ENCODE measurements around the gene OR2T3.
"Not testable (repeated sequence)": the region's sequence is repeated elsewhere in the genome, so short reads cannot be mapped to it uniquely, and the experiment has no call there.

The OR2T3 gene

GRCh38 chr1:248473051-248473450 is at the start of gene OR2T3:
Gene OR2T3 (plus strand): TSS chr1:248473351. CDS start chr1:248473351, 0 bp downstream.
- not testable (repeated sequence) for H3K4me3 ChIP-seq (ENCODE audit: low read length); DNase-seq (ENCODE audit: low read depth)

- not testable (repeated sequence) for DNase-seq (ENCODE audit: low read depth); H3K4me3 ChIP-seq (ENCODE audit: low read length)
Measured at GRCh38 chr1:248427526-248428191, 45.5 kb upstream of the OR2T3 start.

DNA sequence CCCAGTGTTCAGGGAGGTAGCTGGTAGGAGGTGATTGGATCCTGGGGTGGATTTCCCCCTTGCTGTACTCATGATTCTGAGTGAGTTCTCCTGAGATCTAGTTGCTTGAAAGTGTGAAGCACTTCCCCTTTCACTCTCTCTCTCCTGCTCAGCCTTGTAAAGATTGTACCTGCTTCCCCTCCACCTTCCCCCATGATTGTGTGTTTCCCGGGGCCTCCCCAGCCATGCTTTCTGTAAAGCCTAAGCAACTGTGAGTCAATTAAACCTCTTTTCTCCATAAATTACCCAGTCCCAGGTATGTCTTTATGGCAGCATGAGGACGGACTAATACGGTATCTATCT is 45.0 kb upstream of the OR2T3 start:
- not testable (repeated sequence) for H3K4me3 ChIP-seq (ENCODE audit: low read length); DNase-seq (ENCODE audit: low read depth)

- not testable (repeated sequence) for H3K4me3 ChIP-seq (ENCODE audit: low read length)
Measured at GRCh38 chr1:248431683-248432082, 41.5 kb upstream of the OR2T3 start.

DNA sequence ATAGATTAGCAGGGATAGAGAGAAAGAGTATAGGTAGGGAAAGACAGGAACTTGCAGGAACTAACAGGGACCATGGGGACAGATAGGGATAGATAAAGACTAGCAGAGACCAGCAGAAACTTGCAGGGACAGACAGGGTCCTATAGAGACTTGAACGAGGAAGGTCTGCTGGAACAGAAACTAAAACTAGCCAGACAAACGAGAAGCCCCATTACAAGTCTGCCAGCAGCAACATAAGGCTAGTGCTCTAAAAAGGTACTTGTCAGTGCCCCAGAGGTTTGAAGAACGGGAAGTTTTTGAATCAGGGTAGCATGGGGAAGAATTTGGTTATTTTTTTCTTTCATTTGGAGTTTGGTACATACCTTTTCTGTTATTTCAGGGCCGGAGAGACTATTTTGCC is 41.0 kb upstream of the OR2T3 start:
- not testable (repeated sequence) for DNase-seq (ENCODE audit: low read depth); H3K4me3 ChIP-seq (ENCODE audit: low read length)

More at GRCh38 chr1:248431683-248432082, 41.5 kb upstream of the OR2T3 start:
- DNase-seq (ENCODE audit: low read depth): not testable (repeated sequence)

- DNase-seq (ENCODE audit: low read depth); H3K4me3 ChIP-seq (ENCODE audit: low read length): not testable (repeated sequence)
Measured at GRCh38 chr1:248433811-248434415, 39.2 kb upstream of the OR2T3 start.

GRCh38 chr1:248434913-248435312 is 38.2 kb upstream of the OR2T3 start:
- not testable (repeated sequence) for H3K4me3 ChIP-seq (ENCODE audit: low read length); DNase-seq (ENCODE audit: low read depth)

DNA sequence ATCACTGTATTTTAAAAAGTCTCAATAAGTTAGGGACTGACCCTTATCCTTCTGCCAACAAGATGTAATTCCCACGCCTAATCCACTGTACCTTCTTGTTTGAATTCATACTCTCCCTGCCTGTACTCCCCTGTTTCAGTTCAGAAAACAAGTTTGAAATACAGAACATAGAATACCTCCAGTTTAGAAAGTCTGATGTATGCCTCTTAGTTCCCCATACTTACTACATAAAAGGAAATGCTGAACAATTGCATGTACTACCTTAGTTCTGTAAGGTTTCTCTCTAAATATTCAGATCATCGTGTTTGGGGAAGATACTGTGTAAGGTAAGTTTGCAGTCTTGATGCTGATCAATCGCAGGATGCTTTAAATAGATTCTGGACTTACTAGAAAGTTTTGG is 36.8 kb upstream of the OR2T3 start:
- not testable (repeated sequence) for DNase-seq (ENCODE audit: low read depth); H3K4me3 ChIP-seq (ENCODE audit: low read length)

DNA sequence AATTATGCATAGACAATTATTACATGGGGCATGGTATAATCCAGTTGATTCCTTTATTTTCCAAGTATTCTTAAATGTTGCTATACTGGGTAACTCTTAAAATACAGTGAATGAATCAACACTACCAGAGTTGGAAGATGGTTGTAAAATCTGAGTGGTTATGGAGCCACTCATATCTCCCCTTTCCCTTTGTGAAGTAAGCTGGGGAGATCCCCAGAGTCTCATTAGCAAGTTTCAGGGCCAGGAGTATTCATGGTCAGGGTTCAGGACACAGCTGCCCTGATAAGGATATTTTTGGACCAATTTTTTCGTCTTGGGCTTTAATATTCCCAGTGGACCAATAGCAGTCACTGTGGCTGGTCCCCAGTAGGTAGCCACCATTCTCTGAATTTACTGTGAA is 34.5 kb upstream of the OR2T3 start:
- not testable (repeated sequence) for H3K4me3 ChIP-seq (ENCODE audit: low read length); DNase-seq (ENCODE audit: low read depth)

DNA sequence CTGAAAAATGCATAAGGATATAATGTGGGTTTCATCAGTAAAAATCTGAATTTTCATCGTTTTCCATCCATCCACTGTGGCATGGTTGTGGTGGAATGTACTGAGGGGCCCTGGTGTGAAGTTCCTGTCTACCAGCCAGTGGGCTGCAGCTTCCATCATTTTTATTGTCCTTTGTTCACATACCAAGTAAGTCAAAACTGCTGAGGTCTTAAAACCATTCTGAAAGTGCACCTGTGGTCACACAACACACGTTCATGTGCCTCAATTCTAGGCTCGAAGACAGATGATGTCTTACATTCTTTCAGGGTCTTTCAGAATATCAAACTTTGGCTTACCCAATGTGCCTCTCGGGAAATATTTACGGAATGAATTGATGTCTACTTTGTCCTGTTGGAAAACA is 33.9 kb upstream of the OR2T3 start:
- DNase-seq (ENCODE audit: low read depth): not testable (repeated sequence)

DNA sequence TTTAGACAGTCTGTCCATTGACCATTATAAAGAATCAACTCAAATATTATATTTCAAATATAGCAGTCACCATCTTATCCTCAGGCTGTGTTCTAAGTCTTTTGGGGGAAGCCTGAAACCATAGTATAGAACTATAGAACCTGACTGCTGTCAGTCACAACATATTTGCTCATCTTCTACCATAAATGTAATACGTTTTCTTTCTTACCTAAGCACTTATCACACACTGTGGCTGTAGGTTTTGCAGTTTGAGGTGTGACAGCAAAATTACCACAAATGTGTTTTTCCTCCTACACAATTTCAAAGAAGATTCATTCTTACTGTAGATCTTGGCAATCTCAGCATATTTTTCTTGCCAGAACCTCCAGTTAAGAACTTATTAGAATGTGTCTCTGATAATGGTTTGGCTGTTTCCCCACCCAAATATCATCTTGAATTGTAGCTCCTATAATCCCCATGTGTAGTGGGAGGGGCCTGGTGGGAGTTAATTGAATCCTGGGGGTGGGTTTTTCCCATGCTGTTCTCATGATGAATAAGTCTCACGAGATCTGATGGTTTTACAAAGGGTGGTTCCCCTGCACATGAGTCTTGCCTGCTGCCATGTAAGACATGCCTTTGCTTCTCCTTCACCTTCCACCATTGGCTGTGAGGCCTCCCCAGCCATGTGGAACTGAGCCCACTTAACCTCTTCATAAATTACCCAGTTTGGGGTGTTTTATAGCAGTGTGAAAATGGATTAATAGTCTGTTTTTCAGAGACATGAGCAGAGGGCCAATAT is 30.5 kb upstream of the OR2T3 start:
- not testable (repeated sequence) for H3K4me3 ChIP-seq (ENCODE audit: low read length); DNase-seq (ENCODE audit: low read depth)

More for the DNA sequence above, 33.9 kb upstream of the OR2T3 start:
- H3K4me3 ChIP-seq (ENCODE audit: low read length): not testable (repeated sequence)

GRCh38 chr1:248444603-248445002 is 28.5 kb upstream of the OR2T3 start:
- H3K4me3 ChIP-seq (ENCODE audit: low read length); DNase-seq (ENCODE audit: low read depth): not testable (repeated sequence)

DNA sequence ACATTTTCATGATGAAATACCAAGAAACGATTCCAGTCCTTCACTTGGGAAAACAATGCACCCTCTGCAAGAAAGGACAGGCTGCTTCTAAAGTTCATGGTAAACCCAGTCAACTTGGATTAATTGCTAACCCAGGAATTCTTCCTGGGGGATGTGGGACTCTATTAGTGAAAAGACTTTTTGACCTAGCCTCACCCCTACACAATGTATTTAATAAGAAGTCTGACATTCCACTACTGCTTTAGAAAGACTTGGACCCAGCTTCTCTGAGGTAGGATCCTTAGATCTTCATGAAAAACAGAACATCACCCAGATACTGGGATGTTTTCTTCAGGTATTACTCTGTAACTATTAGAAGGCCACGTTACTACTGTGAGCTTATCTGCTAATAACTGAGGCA is 27.8 kb upstream of the OR2T3 start, which contains the start of gene OR2T2:
OR2T2 (plus strand) TSS at position 239 of the 400 bp plus-strand sequence. CDS start 7,161 bp downstream, outside the sequence.
- not testable (repeated sequence) for DNase-seq (ENCODE audit: low read depth); H3K4me3 ChIP-seq (ENCODE audit: low read length)

DNA sequence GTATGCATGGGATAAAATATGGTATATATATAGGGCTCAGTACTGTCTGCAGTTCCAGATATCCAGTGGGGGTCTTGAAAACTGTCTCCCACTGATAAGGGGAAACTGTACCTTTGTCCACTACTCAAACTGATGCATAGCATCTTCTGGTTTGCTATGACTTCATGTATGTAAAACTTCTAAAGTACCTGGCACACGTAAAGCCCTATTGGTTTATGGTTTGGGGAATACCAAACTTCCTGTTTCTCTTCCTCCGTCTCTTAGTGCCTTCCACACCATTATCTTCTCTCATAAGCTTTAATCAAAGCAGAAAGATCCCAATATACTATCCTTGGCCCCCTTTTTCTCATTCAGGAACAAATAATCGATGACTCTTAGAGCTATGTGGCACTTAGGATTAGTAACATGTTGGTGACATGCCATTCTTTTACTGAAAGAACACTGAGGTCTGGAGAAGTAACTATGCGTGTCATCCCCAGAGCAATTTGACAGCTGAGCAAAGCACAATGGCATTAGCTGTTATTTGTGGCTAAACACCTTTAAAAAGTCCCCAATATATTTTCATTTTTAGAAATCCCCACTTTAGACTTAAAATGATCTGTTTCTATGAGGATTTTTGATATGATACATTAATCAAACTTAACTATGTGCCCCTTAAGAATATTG is 24.6 kb upstream of the OR2T3 start:
- not testable (repeated sequence) for H3K4me3 ChIP-seq (ENCODE audit: low read length); DNase-seq (ENCODE audit: low read depth)

DNA sequence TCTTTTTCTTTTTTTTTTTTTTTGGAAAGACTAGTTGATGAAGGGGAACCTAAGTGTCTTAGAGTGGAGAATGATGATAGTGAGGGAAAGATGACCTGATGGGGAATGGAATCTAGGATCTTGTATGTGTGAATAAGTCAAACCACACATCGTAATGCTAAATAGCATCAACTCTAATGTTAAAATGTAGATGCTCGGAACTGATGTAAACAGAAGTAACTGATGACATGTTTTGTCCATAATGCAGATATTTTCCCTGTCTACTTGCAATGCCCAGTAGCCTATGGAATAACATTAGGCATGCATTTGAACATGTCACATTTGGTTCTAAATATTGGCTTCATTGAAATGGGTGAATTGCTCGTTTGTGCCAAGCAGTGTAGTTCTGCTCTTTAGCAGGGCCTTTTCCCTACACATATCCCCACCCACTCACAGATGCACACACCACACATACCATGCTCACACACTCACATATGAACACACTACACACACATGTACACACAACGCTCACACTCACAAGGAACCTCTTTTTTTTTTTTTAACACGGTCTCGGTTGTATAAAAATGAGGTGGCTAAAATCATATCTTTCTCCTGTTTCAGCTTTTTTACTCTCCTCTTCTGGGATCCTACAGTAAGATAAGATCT is 23.2 kb upstream of the OR2T3 start:
- not testable (repeated sequence) for DNase-seq (ENCODE audit: low read depth); H3K4me3 ChIP-seq (ENCODE audit: low read length)

DNA sequence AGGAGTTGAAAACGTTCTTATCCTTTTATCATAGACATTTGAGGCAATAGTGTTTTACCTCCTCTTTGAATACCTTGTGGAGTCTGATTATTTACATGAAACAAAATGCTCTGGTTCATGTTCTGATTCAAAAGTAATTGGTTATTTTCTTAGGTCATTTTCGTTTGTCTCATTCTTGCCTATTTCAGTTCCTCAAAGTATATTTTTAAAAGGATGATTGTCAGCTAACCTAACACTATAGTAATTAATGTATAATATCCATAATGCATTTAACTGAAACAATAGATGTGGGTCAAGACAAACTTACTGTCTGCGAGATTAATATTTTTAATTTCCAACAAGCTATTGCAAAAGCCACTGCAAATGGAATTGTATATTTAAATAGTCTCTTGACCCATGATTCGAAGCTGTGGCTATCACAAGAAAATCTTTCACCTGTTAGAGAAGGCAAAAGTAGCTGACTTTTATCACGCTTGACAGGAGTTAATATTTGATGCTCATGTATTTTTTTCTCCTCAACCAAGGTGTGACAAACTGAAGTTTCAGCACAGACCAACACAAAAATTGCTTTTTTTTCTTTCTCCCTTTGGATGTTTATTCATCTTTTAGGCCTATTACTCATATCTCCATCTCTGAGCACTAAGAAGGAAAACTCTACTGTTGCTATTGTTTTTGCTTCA is 22.5 kb upstream of the OR2T3 start:
- DNase-seq (ENCODE audit: low read depth); H3K4me3 ChIP-seq (ENCODE audit: low read length): not testable (repeated sequence)

DNA sequence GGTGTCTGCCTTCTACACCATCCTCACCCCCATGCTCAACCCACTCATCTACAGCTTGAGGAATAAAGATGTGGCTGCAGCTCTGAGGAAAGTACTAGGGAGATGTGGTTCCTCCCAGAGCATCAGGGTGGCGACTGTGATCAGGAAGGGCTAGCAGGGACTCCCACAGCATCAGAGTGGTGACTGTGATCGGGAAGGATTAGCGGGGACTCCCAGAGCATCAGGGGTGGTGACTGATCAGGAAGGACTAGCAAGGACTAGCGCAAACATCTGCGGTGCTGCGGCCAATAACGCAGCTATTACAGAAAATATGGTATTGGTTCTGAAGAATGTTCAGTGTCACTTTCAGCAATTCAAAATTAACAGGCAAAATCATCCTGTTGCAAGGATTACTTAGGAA is 19.5 kb upstream of the OR2T3 start:
- not testable (repeated sequence) for DNase-seq (ENCODE audit: low read depth); H3K4me3 ChIP-seq (ENCODE audit: low read length)

- not testable (repeated sequence) for H3K4me3 ChIP-seq (ENCODE audit: low read length); DNase-seq (ENCODE audit: low read depth)
Measured at GRCh38 chr1:248455045-248455444, 18.1 kb upstream of the OR2T3 start.

- H3K4me3 ChIP-seq (ENCODE audit: low read length); DNase-seq (ENCODE audit: low read depth): not testable (repeated sequence)
Measured at GRCh38 chr1:248456635-248457034, 16.5 kb upstream of the OR2T3 start.

Measured in epithelial cell of esophagus (primary cell).